A549 (cell line): ENCODE results near the gene RALGPS2. TPM values are rescaled to one million over a fixed set of nuclear protein-coding genes. Genes with fewer than 3 reads are reported as not detected.
"Not testable (repeated sequence)": the region's sequence is repeated elsewhere in the genome, so short reads cannot be mapped to it uniquely, and the experiment has no call there.

Experiments used
- ATAC-seq, 2 experiments: fragments of 200-7000 bp in 1 of 2; fragments of >200 bp in 1 of 2; cut with Nextera tagmentation in 1 of 2; cut with Tn5 transposase in 1 of 2; 3 replicates each; pipeline versions ENCODE4 v1.8.0 to v1.9.1; 2018 to 2020; ENCODE audit warnings: mild to moderate bottlenecking in 1 of 2, moderate library complexity in 1 of 2
- CTCF ChIA-PET: fragments of 300-600 bp; sonication (Branson Sonifier 250); formaldehyde crosslinking; extraction: SDS; loops from one replicate; lab custom pipeline; 2021; ENCODE audit warnings: antibody characterized with exemption, inconsistent platforms; lab: Yijun Ruan, JAX
- POLR2A ChIA-PET: fragments of 350-600 bp; formaldehyde crosslinking; extraction: SDS; loops from one replicate; lab custom pipeline; 2021; ENCODE audit warnings: antibody characterized with exemption, inconsistent platforms; lab: Yijun Ruan, JAX
- DNase-seq, 2 experiments: peaks; one replicate each; pipeline versions ENCODE4 v3.0.0 to v3.0.0-alpha.2; 2011 to 2016; ENCODE audit warnings: low read depth in 1 of 2, low spot score in 1 of 2
- FAIRE-seq: peaks from 2 replicates; lab custom pipeline; 2011; peaks lifted over from hg19 to GRCh38; lab: Jason Lieb, UNC
- H3K27ac ChIP-seq, 2 experiments: fragments of >200 bp; sonication (Bioruptor Twin); formaldehyde crosslinking; 3 replicates each; pipeline ENCODE4 v1.5.1; 2016 to 2017
- H3K4me1 ChIP-seq: fragments of >200 bp; sonication (Bioruptor Twin); formaldehyde crosslinking; 3 replicates; pipeline ENCODE4 v1.6.1; 2016
- H3K4me2 ChIP-seq: fragments of >200 bp; sonication (Bioruptor Twin); formaldehyde crosslinking; 3 replicates; pipeline ENCODE4 v1.6.1; 2016
- H3K4me3 ChIP-seq: fragments of >200 bp; sonication (Bioruptor Twin); formaldehyde crosslinking; 3 replicates; pipeline ENCODE4 v1.5.1; 2016
- H3K9me3 ChIP-seq: fragments of >200 bp; sonication (Bioruptor Twin); formaldehyde crosslinking; 3 replicates; pipeline ENCODE4 v1.6.1; 2016
- EHF ChIP-seq: fragments of 250-450 bp; sonication (Bioruptor Pico); IDR thresholded peaks from 2 replicates; pipeline ENCODE4 v1.5.0; 2020; ENCODE audit warnings: mild to moderate bottlenecking
- FOSL2 ChIP-seq, 2 experiments: fragments of 450-650 bp in 1 of 2; fragments of >200 bp in 1 of 2; sonication (Bioruptor Twin) in 1 of 2; formaldehyde crosslinking; IDR thresholded peaks; 2 replicates each; pipeline versions ENCODE4 v1.5.0 to v1.6.1; 2016 to 2020; ENCODE audit warnings: mild to moderate bottlenecking in 1 of 2, moderate library complexity in 1 of 2
- HDAC2 ChIP-seq: fragments of 200-600 bp; sonication (generic); IDR thresholded peaks from 2 replicates; pipeline ENCODE4 v1.6.1; 2016
- HES2 ChIP-seq: fragments of >200 bp; sonication (Bioruptor Twin); formaldehyde crosslinking; IDR thresholded peaks from 2 replicates; pipeline ENCODE4 v1.6.1; 2016
- HOXA7 ChIP-seq: fragments of 250-450 bp; sonication (Bioruptor Pico); IDR thresholded peaks from 2 replicates; pipeline ENCODE4 v1.5.0; 2020; ENCODE audit warnings: mild to moderate bottlenecking, moderate library complexity
- HOXB5 ChIP-seq: fragments of 250-450 bp; sonication (Bioruptor Pico); IDR thresholded peaks from 2 replicates; pipeline ENCODE4 v1.5.0; 2020; ENCODE audit warnings: mild to moderate bottlenecking, moderate library complexity
- JUNB ChIP-seq: fragments of >200 bp; sonication (Bioruptor Twin); formaldehyde crosslinking; IDR thresholded peaks from 2 replicates; pipeline ENCODE4 v1.6.1; 2016
- KDM1A ChIP-seq: fragments of 200-600 bp; sonication (generic); IDR thresholded peaks from 2 replicates; pipeline ENCODE4 v1.6.1; 2016; ENCODE audit warnings: low read depth, mild to moderate bottlenecking
- NFE2L2 ChIP-seq: fragments of 150-350 bp; conservative IDR thresholded peaks from 2 replicates; pipeline ENCODE4 v1.6.1; 2014; ENCODE audit warnings: low read length
- NR3C1 ChIP-seq: fragments of >200 bp; sonication (Bioruptor Twin); formaldehyde crosslinking; IDR thresholded peaks from 3 replicates; pipeline ENCODE4 v1.6.1; 2017
- RAD21 ChIP-seq, 2 experiments: fragments of >200 bp in 1 of 2; sonication (Bioruptor Twin) in 1 of 2; formaldehyde crosslinking in 1 of 2; IDR thresholded peaks in 1 of 2; conservative IDR thresholded peaks in 1 of 2; 2 replicates in 1 of 2; 3 replicates in 1 of 2; pipeline ENCODE4 v1.6.1; 2012 to 2018; ENCODE audit warnings: inconsistent platforms in 1 of 2
- TP53 ChIP-seq: fragments of 250-450 bp; sonication (Bioruptor Pico); IDR thresholded peaks from 2 replicates; pipeline ENCODE4 v1.5.0; 2021; ENCODE audit warnings: mild to moderate bottlenecking, moderate library complexity
- ZC3H11A ChIP-seq: fragments of 450-650 bp; IDR thresholded peaks from 2 replicates; pipeline ENCODE4 v1.6.1; 2014; ENCODE audit warnings: antibody characterized with exemption, mild to moderate bottlenecking
- WGBS: methylation state at CpG from one replicate; pipeline ENCODE4 v1.1.6; 2017; ENCODE audit errors: missing lambda C conversion rate; 5-methylcytosine and 5-hydroxymethylcytosine counted together
- polyA plus RNA-seq, 4 experiments: library from polyadenylated mRNA; depleted of rRNA in 3 of 4; stranded (reverse); fragments of >200 nt; fragmentation: RNase III in 1 of 4; extraction: RNeasy Plus Mini Kit Qiagen cat#74134 plus additional on column Dnase treatment in 1 of 4; gene quantifications; 2 replicates in 3 of 4; 3 replicates in 1 of 4; pipeline ENCODE4 v1.2.3, GENCODE V29; 2011 to 2017
- TF ChIP-seq, protein P1 (sequence below): fragments of >200 bp; sonication (Bioruptor Twin); formaldehyde crosslinking; IDR thresholded peaks from 3 replicates; pipeline ENCODE4 v1.5.1; 2016
- TF ChIP-seq, protein P2 (sequence below): fragments of 200-600 bp; sonication (generic); IDR thresholded peaks from 2 replicates; pipeline ENCODE4 v1.6.1; 2016; ENCODE audit warnings: antibody characterized with exemption, mild to moderate bottlenecking, moderate library complexity

Gene RALGPS2
- polyA plus RNA-seq, 2 of the 4 experiments (the other 2 are of a cell fraction) = 11.8 to 18.6 TPM

GRCh38 chr1:178847396-178847849 is 122.4 kb downstream of the RALGPS2 start:
- ChIA-PET POLR2A (no interaction called here), CTCF (interaction anchor here (1.3 kb wide), 1 partner anchor 156 kb away, joined by 5 read pairs; no protein-coding TSS in a partner anchor)
- H3K27ac ChIP-seq = peak overlapping the region in 1 of 2 experiments; percentile 40; a peak in 2 of 6 replicates
- WGBS = 22% methylated on average over 2 of the region's 2 CpGs
- H3K4me1 ChIP-seq = peaks cover 13% of the 10 kb centered on the region
- 0 out of 2 replicates have a peak, but pooled peaks have one; percentile 30 for TF ChIP-seq FOSL2 (IDR thresholded peaks at IDR 0.05)
- 0 out of 2 replicates have a peak, but pooled peaks have one; percentile 22 for TF ChIP-seq FOSL2 (CRISPR knock-in tag; IDR thresholded peaks at IDR 0.05)
- no peak for TF ChIP-seq JUNB
- TF ChIP-seq, all 56 proteins: peak for 1
- peak in 1 of 2 experiments; percentile 57; a peak in 2 of 6 replicates for ATAC-seq
- Histone ChIP-seq H3K4me2 (peak overlapping the region; percentile 53), H3K4me3 (no peak overlapping the region), H3K9me3 (no peaks in the 10 kb centered on the region)
- FAIRE-seq = no peak
- DNase-seq = peak in 1 of 2 experiments; percentile 19

- H3K4me3 ChIP-seq, H3K9me3 ChIP-seq, POLR2A ChIA-PET, H3K27ac ChIP-seq, DNase-seq, ATAC-seq, FAIRE-seq: not testable (repeated sequence)
- Histone ChIP-seq H3K4me2 (peak overlapping the region; percentile 53), H3K4me1 (peaks cover 13% of the 10 kb centered on the region)
- WGBS = 95% methylated on average over 1 of the region's 1 CpG
- CTCF ChIA-PET = interaction anchor here (0.7 to 0.9 kb wide), 2 partner anchors 14 to 305 kb away, joined by 3 read pairs; no protein-coding TSS in a partner anchor
Observed at GRCh38 chr1:178847919-178848318, 122.9 kb downstream of the RALGPS2 start.

- no peak for TF ChIP-seq EHF (CRISPR knock-in tag)
- no peak for TF ChIP-seq NR3C1
- TF ChIP-seq ZC3H11A = no peak
- no peak for TF ChIP-seq HES2
- TF ChIP-seq HOXB5 (CRISPR knock-in tag) = no peak
- no peak for TF ChIP-seq RAD21 (conservative IDR thresholded peaks at IDR 0.05 in 1 of 2, IDR thresholded peaks at IDR 0.05 in 1 of 2)
- no peak for TF ChIP-seq NFE2L2
- TF ChIP-seq FOSL2 (IDR thresholded peaks at IDR 0.05) = no peak
- TF ChIP-seq FOSL2 (CRISPR knock-in tag; IDR thresholded peaks at IDR 0.05) = no peak
- no peak for TF ChIP-seq HOXA7 (CRISPR knock-in tag)
- TF ChIP-seq TP53 (CRISPR knock-in tag) = no peak
- no peak for TF ChIP-seq KDM1A
- TF ChIP-seq, protein P1, sequence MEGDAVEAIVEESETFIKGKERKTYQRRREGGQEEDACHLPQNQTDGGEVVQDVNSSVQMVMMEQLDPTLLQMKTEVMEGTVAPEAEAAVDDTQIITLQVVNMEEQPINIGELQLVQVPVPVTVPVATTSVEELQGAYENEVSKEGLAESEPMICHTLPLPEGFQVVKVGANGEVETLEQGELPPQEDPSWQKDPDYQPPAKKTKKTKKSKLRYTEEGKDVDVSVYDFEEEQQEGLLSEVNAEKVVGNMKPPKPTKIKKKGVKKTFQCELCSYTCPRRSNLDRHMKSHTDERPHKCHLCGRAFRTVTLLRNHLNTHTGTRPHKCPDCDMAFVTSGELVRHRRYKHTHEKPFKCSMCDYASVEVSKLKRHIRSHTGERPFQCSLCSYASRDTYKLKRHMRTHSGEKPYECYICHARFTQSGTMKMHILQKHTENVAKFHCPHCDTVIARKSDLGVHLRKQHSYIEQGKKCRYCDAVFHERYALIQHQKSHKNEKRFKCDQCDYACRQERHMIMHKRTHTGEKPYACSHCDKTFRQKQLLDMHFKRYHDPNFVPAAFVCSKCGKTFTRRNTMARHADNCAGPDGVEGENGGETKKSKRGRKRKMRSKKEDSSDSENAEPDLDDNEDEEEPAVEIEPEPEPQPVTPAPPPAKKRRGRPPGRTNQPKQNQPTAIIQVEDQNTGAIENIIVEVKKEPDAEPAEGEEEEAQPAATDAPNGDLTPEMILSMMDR = no peak
- no peak for TF ChIP-seq HDAC2
- TF ChIP-seq, protein P2, sequence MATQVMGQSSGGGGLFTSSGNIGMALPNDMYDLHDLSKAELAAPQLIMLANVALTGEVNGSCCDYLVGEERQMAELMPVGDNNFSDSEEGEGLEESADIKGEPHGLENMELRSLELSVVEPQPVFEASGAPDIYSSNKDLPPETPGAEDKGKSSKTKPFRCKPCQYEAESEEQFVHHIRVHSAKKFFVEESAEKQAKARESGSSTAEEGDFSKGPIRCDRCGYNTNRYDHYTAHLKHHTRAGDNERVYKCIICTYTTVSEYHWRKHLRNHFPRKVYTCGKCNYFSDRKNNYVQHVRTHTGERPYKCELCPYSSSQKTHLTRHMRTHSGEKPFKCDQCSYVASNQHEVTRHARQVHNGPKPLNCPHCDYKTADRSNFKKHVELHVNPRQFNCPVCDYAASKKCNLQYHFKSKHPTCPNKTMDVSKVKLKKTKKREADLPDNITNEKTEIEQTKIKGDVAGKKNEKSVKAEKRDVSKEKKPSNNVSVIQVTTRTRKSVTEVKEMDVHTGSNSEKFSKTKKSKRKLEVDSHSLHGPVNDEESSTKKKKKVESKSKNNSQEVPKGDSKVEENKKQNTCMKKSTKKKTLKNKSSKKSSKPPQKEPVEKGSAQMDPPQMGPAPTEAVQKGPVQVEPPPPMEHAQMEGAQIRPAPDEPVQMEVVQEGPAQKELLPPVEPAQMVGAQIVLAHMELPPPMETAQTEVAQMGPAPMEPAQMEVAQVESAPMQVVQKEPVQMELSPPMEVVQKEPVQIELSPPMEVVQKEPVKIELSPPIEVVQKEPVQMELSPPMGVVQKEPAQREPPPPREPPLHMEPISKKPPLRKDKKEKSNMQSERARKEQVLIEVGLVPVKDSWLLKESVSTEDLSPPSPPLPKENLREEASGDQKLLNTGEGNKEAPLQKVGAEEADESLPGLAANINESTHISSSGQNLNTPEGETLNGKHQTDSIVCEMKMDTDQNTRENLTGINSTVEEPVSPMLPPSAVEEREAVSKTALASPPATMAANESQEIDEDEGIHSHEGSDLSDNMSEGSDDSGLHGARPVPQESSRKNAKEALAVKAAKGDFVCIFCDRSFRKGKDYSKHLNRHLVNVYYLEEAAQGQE = no peak
- TF ChIP-seq, all 56 proteins: peak for 0
- CTCF ChIA-PET = interaction anchor here (1.5 kb wide), 1 partner anchor 13 kb away, joined by 3 read pairs; no protein-coding TSS in a partner anchor
- peaks cover 13% of the 10 kb centered on the region for H3K4me1 ChIP-seq
- FAIRE-seq = no peak
- no peaks in the 10 kb centered on the region for H3K9me3 ChIP-seq
- no peak for DNase-seq
- POLR2A ChIA-PET = no interaction called here
- no peak overlapping the region for H3K4me3 ChIP-seq
- no peak overlapping the region for H3K27ac ChIP-seq
- no peak for ATAC-seq
- H3K4me2 ChIP-seq = no peak overlapping the region
- 91% methylated on average over 2 of the region's 2 CpGs for WGBS
Observed at GRCh38 chr1:178849918-178850317, 124.9 kb downstream of the RALGPS2 start.
